ENCODE measurements around the gene DOK3. TPM values are rescaled to one million over a fixed set of nuclear protein-coding genes. Genes with fewer than 3 reads are reported as not detected.

The DOK3 gene
- total and polyA plus RNA-seq, 2 of the 13 experiments (the other 11 are each of a cell fraction or from before 2014, with no cell fraction given) = 1.4 to 1.5 TPM

- TF ChIP-seq ZFX (CRISPR knock-in tag; IDR thresholded peaks at IDR 0.05; ENCODE audit: low read depth) (0 out of 2 replicates have a peak, but pooled peaks have one; percentile 1), TOPORS (CRISPR knock-in tag; IDR thresholded peaks at IDR 0.05) (no peak), ZNF256 (CRISPR knock-in tag; conservative IDR thresholded peaks at IDR 0.05) (no peak), TFDP1 (CRISPR knock-in tag; IDR thresholded peaks at IDR 0.05; ENCODE audit: borderline replicate concordance) (peak; percentile 23; the same call in 1 of the 2 replicates), PHF20 (CRISPR knock-in tag; IDR thresholded peaks at IDR 0.05) (no peak), POLR2G (IDR thresholded peaks at IDR 0.05; ENCODE audit: low read depth, low read length) (peak; percentile 26; the same call in 1 of the 2 replicates), ZNF362 (CRISPR knock-in tag; IDR thresholded peaks at IDR 0.05; ENCODE audit: borderline replicate concordance) (no peak), LCORL (IDR thresholded peaks at IDR 0.05) (no peak), LCORL (CRISPR knock-in tag; IDR thresholded peaks at IDR 0.05) (0 out of 2 replicates have a peak, but pooled peaks have one; percentile 23), SMARCE1 (IDR thresholded peaks at IDR 0.05; ENCODE audit: borderline replicate concordance) (no peak), STAT6 (CRISPR knock-in tag; IDR thresholded peaks at IDR 0.05; ENCODE audit: borderline replicate concordance) (no peak), MXI1 (IDR thresholded peaks at IDR 0.05; ENCODE audit: borderline replicate concordance, low read depth, low read length) (no peak), EEA1 (CRISPR knock-in tag; IDR thresholded peaks at IDR 0.05; ENCODE audit: borderline replicate concordance) (no peak), TAF1 (CRISPR knock-in tag; IDR thresholded peaks at IDR 0.05) (peak; percentile 16; the same call in 1 of the 2 replicates), ZNF687 (CRISPR knock-in tag; IDR thresholded peaks at IDR 0.05) (peak; percentile 64), NFYB (CRISPR knock-in tag; IDR thresholded peaks at IDR 0.05) (no peak), KLF13 (CRISPR knock-in tag; IDR thresholded peaks at IDR 0.05) (0 out of 2 replicates have a peak, but pooled peaks have one; percentile 46), NFKBIZ (CRISPR knock-in tag; IDR thresholded peaks at IDR 0.05) (no peak), SRY (CRISPR knock-in tag; IDR thresholded peaks at IDR 0.05) (no peak), ETV6 (CRISPR knock-in tag; conservative IDR thresholded peaks at IDR 0.05) (no peak)
These were observed 36.9 kb downstream of the DOK3 start (continued) for GRCh38 chr5:177472460-177473442.
